ENCODE data around the gene TMEM63C. TPM values are rescaled to one million over a fixed set of nuclear protein-coding genes. Genes with fewer than 3 reads are reported as not detected.
A peak's percentile ranks its signal among the peaks of the same experiment; 100 is the strongest.

Gene TMEM63C
- polyA plus RNA-seq, 1 donor (not counting 4 experiments of a cell fraction or from before 2014, with no cell fraction given), result 0.66 TPM

- H3K4me2 ChIP-seq (ENCODE audit: control insufficient read depth, extremely low read depth, insufficient read depth, low read depth, low read length), result no peak overlapping the region
- no peak overlapping the region for H3K9ac ChIP-seq (ENCODE audit: control insufficient read depth, extremely low read depth, insufficient read depth, low read length)
- H4K20me1 ChIP-seq (ENCODE audit: control insufficient read depth, extremely low read depth, insufficient read depth, low read length), result no peaks in the 10 kb centered on the region
- FAIRE-seq (peak; percentile 51), DNase-seq (ENCODE audit: low read depth, low spot score) (no peak)
- no peak overlapping the region for H2AFZ ChIP-seq (ENCODE audit: control insufficient read depth, low read length)
- dilution Hi-C loops (cut with MboI; ENCODE audit: extremely low pct_ligation_motif_present, low sequenced_read_pairs), result no loop called here
- no peaks in the 10 kb centered on the region for H3K9me1 ChIP-seq (ENCODE audit: control insufficient read depth, extremely low read depth, insufficient read depth, low read length)
- H3K79me2 ChIP-seq (ENCODE audit: control insufficient read depth, insufficient read depth, low read length), result no peaks in the 10 kb centered on the region
- no peak overlapping the region for H3K27ac ChIP-seq (ENCODE audit: control insufficient read depth, insufficient read depth, low read length)
- TF ChIP-seq CTCF (optimal IDR thresholded peaks at IDR 0.05 in 1 of 3, IDR thresholded peaks at IDR 0.05 in 1 of 3, conservative IDR thresholded peaks at IDR 0.05 in 1 of 3; ENCODE audit: extremely low read depth in 1 of 3, insufficient read depth in 2 of 3, low read length in 3 of 3) (no peak), EZH2 (IDR thresholded peaks at IDR 0.05; ENCODE audit: low read length) (no peak)
- H3K36me3 ChIP-seq (ENCODE audit: control insufficient read depth in 2 of 2, extremely low read depth in 1 of 2, insufficient read depth in 2 of 2, low read length in 2 of 2), result no peaks in the 10 kb centered on the region
- peaks cover 40% of the 10 kb centered on the region for H3K27me3 ChIP-seq (ENCODE audit: control insufficient read depth, extremely low read depth, insufficient read depth, low read length)
- no peaks in the 10 kb centered on the region for H3K9me3 ChIP-seq (ENCODE audit: control insufficient read depth, low read depth, low read length)
- no peak overlapping the region for H3K4me3 ChIP-seq (ENCODE audit: control insufficient read depth in 2 of 3, extremely low read depth in 1 of 3, insufficient read depth in 2 of 3, low read depth in 1 of 3, low read length in 3 of 3)
- no peaks in the 10 kb centered on the region for H3K4me1 ChIP-seq (ENCODE audit: control insufficient read depth, extremely low read depth, insufficient read depth, low read length)
Measured at GRCh38 chr14:77133720-77134338, 47.8 kb upstream of the TMEM63C start.

- no peak overlapping the region for H2AFZ ChIP-seq (ENCODE audit: control insufficient read depth, low read length)
- no peak overlapping the region for H3K4me3 ChIP-seq (ENCODE audit: control insufficient read depth in 2 of 3, extremely low read depth in 1 of 3, insufficient read depth in 2 of 3, low read depth in 1 of 3, low read length in 3 of 3)
- no peak for FAIRE-seq
- no peaks in the 10 kb centered on the region for H3K9me1 ChIP-seq (ENCODE audit: control insufficient read depth, extremely low read depth, insufficient read depth, low read length)
- no peak overlapping the region for H3K9ac ChIP-seq (ENCODE audit: control insufficient read depth, extremely low read depth, insufficient read depth, low read length)
- H3K4me1 ChIP-seq (ENCODE audit: control insufficient read depth, extremely low read depth, insufficient read depth, low read length), result peaks cover 5% of the 10 kb centered on the region
- H4K20me1 ChIP-seq (ENCODE audit: control insufficient read depth, extremely low read depth, insufficient read depth, low read length), result no peaks in the 10 kb centered on the region
- no peak overlapping the region for H3K4me2 ChIP-seq (ENCODE audit: control insufficient read depth, extremely low read depth, insufficient read depth, low read depth, low read length)
- H3K79me2 ChIP-seq (ENCODE audit: control insufficient read depth, insufficient read depth, low read length), result no peaks in the 10 kb centered on the region
- no peaks in the 10 kb centered on the region for H3K9me3 ChIP-seq (ENCODE audit: control insufficient read depth, low read depth, low read length)
- peaks cover 79% of the 10 kb centered on the region for H3K27me3 ChIP-seq (ENCODE audit: control insufficient read depth, extremely low read depth, insufficient read depth, low read length)
- no peak for DNase-seq (ENCODE audit: low read depth, low spot score)
- dilution Hi-C loops (cut with MboI; ENCODE audit: extremely low pct_ligation_motif_present, low sequenced_read_pairs), result no loop called here
- TF ChIP-seq CTCF (optimal IDR thresholded peaks at IDR 0.05 in 1 of 3, IDR thresholded peaks at IDR 0.05 in 1 of 3, conservative IDR thresholded peaks at IDR 0.05 in 1 of 3; ENCODE audit: extremely low read depth in 1 of 3, insufficient read depth in 2 of 3, low read length in 3 of 3), result no peak
- peak; percentile 20 for TF ChIP-seq EZH2 (IDR thresholded peaks at IDR 0.05; ENCODE audit: low read length)
- H3K27ac ChIP-seq (ENCODE audit: control insufficient read depth, insufficient read depth, low read length), result no peak overlapping the region
- no peaks in the 10 kb centered on the region for H3K36me3 ChIP-seq (ENCODE audit: control insufficient read depth in 2 of 2, extremely low read depth in 1 of 2, insufficient read depth in 2 of 2, low read length in 2 of 2)
Measured at GRCh38 chr14:77139022-77139421, 42.6 kb upstream of the TMEM63C start.
